Measurements from ENCODE around the gene TRAF3.

DNA sequence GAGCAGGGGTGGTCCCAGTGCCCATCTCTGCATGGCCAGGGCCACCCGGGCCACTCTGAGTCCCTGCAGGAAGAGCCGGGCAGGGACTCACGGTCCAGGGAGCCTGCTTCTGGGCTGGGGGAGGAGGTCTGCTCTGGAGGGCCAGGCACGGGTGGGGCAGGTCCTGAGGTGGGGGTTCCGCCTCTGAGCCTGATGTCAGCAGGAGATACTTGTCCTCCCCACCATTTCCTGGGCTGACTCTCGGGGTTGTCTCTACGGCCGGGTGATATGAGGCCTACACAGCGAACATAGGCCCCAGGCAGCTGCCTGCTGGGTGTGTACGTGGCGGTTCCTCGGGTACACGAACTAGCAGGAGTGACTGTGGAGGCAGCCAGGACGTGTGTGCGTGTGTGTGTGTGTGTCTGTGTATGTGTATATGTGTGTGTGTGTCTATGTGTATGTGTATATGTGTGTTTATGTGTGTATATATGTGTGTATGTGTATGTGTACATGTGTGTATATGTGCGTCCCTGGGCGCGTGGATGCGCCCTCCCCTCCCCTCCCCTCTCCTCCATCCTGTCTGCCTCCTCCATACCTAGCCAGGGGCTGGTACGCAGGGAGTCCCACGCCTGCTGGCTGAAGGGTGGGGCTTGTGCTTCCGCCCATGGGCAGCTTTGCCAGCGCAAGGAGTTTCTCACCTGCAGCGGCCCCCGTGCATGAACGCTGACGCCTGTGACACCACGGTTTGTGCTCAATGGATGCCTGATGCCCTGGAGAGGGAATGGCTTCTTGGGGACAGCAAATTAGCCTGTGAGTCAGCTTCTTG is 30.4 kb upstream of the TRAF3 start:
- TF ChIP-seq TCF12 (IDR thresholded peaks at IDR 0.05) (no peak), EP300 (IDR thresholded peaks at IDR 0.05; ENCODE audit: borderline replicate concordance in 1 of 2, low read depth in 1 of 2, low read length in 1 of 2) (no peak), CHD2 (IDR thresholded peaks at IDR 0.05; ENCODE audit: low read length, partially characterized antibody) (no peak), TAF1 (IDR thresholded peaks at IDR 0.05; ENCODE audit: borderline replicate concordance, low read depth, low read length) (no peak), EZH2phosphoT487 (IDR thresholded peaks at IDR 0.05; ENCODE audit: borderline replicate concordance, low read depth) (no peak), FOXM1 (IDR thresholded peaks at IDR 0.05; ENCODE audit: low read depth) (no peak), RFX5 (IDR thresholded peaks at IDR 0.05; ENCODE audit: low read length) (no peak), SIN3A (IDR thresholded peaks at IDR 0.05; ENCODE audit: borderline replicate concordance, low read depth, low read length) (no peak)
- TF ChIP-seq, protein P1, sequence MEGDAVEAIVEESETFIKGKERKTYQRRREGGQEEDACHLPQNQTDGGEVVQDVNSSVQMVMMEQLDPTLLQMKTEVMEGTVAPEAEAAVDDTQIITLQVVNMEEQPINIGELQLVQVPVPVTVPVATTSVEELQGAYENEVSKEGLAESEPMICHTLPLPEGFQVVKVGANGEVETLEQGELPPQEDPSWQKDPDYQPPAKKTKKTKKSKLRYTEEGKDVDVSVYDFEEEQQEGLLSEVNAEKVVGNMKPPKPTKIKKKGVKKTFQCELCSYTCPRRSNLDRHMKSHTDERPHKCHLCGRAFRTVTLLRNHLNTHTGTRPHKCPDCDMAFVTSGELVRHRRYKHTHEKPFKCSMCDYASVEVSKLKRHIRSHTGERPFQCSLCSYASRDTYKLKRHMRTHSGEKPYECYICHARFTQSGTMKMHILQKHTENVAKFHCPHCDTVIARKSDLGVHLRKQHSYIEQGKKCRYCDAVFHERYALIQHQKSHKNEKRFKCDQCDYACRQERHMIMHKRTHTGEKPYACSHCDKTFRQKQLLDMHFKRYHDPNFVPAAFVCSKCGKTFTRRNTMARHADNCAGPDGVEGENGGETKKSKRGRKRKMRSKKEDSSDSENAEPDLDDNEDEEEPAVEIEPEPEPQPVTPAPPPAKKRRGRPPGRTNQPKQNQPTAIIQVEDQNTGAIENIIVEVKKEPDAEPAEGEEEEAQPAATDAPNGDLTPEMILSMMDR (IDR thresholded peaks at IDR 0.05), result no peak

Measured in SK-N-SH (cell line).